Measurements from ENCODE around the gene CMIP.
A peak's percentile ranks its signal among the peaks of the same experiment; 100 is the strongest.

GRCh38 chr16:81715358-81716196 is 271.0 kb downstream of the CMIP start:
- TF ChIP-seq EP300 (IDR thresholded peaks at IDR 0.05) (no peak), CTCF (IDR thresholded peaks at IDR 0.05) (no peak), POLR2A (IDR thresholded peaks at IDR 0.05) (no peak), POLR2AphosphoS5 (IDR thresholded peaks at IDR 0.05) (peak; percentile 23 to 77 (median 54))

Data from sigmoid colon (tissue), 4 donors.